GM12874 (cell line): ENCODE measurements around the gene SETD9.

Experiments
- TF ChIP-seq, protein P1 (sequence below): IDR thresholded peaks from 2 replicates; pipeline ENCODE4 v1.5.1; 2011; ENCODE audit warnings: low read depth, mild to moderate bottlenecking, control low read depth, low read length, moderate library complexity; ENCODE audit not compliant: insufficient read depth

SETD9 gene

DNA sequence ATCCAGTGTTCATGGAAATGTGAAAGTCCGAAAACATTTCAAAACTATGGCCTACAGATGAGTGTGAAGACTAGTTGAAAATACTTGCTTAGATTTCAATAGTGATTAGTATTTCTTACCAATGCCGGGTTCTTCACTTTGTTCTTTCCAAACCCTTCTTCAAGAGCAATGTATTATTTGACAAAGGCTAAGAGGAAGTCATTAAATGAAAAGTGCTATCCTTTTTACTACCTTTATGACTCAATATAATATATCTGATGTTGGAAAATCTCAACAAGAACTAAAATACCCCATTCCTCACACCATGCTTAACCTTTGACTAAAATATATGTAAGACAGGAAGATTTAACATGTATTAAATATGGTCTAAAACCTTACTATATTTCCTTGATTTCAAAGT lies 49.2 kb downstream of the SETD9 start:
- TF ChIP-seq, protein P1, sequence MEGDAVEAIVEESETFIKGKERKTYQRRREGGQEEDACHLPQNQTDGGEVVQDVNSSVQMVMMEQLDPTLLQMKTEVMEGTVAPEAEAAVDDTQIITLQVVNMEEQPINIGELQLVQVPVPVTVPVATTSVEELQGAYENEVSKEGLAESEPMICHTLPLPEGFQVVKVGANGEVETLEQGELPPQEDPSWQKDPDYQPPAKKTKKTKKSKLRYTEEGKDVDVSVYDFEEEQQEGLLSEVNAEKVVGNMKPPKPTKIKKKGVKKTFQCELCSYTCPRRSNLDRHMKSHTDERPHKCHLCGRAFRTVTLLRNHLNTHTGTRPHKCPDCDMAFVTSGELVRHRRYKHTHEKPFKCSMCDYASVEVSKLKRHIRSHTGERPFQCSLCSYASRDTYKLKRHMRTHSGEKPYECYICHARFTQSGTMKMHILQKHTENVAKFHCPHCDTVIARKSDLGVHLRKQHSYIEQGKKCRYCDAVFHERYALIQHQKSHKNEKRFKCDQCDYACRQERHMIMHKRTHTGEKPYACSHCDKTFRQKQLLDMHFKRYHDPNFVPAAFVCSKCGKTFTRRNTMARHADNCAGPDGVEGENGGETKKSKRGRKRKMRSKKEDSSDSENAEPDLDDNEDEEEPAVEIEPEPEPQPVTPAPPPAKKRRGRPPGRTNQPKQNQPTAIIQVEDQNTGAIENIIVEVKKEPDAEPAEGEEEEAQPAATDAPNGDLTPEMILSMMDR: no peak

DNA sequence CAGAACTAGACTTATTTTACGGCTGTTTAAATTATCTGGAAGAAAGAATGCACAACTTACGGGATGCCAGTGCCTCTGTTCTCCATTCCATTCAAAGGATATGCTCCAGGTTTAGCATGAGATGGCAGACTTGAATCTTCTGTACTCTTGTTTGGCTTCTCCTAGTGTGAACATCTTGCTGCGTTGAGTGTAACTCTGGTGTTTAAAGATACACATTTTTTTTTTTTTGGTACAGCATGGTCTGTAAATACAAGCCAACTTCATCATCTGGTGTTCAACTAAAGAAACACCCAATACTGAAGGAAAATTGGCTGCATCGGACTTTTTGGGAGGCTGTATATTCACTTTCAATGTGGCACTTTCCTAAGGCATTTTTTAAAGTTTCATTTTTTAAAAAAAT lies 49.9 kb downstream of the SETD9 start:
- TF ChIP-seq, protein P1: no peak

DNA sequence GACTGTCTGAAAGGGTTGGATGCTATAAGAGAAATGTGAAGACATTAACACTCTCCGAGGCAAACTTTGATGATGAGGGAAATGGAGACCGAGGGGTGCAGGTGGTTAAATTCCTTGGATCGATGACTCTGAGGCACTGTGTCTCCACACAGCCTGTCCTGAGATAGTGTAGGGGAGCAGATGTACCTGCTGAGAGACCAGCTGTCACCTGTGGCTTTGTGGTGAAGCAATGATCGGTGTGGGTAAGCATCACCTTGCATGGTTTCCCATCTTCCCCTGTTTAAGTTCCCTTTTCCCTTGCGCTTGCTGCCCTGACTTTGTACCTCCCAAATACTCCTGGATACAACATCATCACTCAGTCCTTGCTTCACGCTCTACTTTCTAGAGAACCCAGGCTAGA lies 52.4 kb downstream of the SETD9 start:
- TF ChIP-seq, protein P1: no peak

DNA sequence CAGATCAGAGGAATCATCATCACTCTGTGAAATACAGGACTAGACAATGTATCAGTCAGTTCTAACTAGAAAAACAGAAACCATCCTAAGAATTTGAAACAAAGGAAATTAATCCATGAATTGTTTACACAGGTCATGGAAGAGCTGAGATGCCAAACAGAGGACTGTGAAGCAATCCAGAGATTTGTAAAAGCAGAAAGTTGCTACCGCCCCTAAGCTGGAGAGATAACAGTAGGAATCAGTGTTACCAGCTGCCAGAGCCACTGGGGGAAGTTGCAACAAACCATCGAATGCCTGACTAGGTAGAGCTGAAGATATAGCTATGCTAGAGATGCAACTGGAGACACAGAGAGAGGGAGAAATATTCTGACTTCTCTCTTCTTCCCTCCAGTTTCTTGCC lies 52.9 kb downstream of the SETD9 start:
- TF ChIP-seq, protein P1: no peak

DNA sequence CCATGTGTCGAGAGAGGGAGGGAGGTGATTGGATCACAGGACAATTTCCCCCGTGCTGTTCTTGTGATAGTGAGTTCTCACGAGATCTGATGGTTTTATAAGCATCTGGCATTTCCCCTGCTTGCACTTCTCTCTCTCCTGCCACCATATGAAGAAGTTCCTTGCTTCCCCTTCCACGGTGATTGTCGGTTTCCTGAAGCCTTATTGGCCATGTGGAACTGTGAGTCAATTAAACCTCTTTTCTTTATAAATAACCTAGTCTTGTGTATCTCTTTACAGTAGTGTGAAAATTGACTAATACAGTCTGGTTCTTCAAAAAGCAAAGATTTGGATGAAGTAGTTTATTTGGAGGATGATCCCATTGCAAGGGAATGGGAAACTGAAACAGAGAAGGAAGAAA lies 53.9 kb downstream of the SETD9 start:
- TF ChIP-seq, protein P1: no peak

DNA sequence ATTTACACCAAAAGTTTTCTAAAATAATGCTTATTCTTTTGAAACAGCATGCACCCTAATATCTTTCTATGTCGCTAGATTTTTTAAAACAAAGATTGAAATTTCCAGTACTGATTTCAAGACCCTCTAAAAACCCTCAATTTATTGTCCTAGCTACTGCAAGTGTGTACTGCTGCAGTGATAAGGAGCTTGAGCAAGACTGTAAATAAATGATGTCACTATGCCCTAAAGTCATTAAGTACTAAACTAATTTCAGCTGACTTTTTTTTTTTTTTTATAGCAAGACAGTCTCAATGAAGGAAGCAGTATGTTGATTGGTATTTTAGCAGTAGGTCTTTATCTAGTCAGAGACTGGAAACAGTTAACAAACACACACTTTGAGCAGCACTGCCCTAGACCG lies 54.8 kb downstream of the SETD9 start:
- TF ChIP-seq, protein P1: no peak
